Glomerular endothelial cell (primary cell): ENCODE measurements around the gene SSU72. TPM values are rescaled to one million over a fixed set of nuclear protein-coding genes. Genes with fewer than 3 reads are reported as not detected.
"Not testable (repeated sequence)": the region's sequence is repeated elsewhere in the genome, so short reads cannot be mapped to it uniquely, and the experiment has no call there.

ENCODE experiments used
- DNase-seq: peaks from one replicate; pipeline ENCODE4 v3.0.0-alpha.2; 2011; ENCODE audit warnings: low read depth, low spot score; ENCODE audit errors: extremely low read depth
- total RNA-seq: library from RNA; depleted of rRNA; stranded (reverse); fragments of >200 nt; gene quantifications from 2 replicates; pipeline ENCODE4 v1.2.3, GENCODE V29; 2015

Gene SSU72
- total RNA-seq, 1 donor from 2014 or later, result 136 TPM

DNA sequence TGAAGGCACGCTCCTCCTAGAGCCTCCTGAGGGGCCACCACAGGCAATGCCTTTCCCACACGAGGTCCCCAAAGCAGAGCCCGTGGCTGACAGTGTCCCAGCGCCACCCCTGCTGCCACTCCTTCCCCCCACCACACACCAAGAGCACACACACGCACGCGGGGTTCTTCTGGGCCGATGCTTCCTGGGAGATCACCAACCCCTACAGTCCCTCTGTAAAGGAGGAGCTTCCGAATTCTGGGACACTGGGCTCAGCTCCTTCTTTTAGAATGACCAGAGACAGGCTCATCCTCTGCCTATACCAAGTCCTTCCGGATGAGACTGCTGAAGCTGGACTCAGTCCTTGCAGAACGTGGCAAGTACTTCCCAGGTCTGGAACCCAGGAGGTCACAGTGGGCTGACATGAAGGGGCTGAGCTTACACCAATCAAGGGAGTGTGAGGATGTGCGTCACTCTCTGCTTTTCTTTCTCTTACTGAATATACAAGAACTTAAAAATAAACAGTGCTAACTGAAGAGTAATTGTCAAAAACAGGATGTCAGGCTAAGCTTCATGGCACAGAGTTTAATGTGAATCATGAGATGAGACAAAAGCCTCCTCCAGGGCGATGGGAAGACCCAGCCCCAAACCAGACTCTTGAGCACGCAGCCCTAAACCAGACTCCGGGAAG lies 12.7 kb downstream of the SSU72 start:
- no peak for DNase-seq

DNA sequence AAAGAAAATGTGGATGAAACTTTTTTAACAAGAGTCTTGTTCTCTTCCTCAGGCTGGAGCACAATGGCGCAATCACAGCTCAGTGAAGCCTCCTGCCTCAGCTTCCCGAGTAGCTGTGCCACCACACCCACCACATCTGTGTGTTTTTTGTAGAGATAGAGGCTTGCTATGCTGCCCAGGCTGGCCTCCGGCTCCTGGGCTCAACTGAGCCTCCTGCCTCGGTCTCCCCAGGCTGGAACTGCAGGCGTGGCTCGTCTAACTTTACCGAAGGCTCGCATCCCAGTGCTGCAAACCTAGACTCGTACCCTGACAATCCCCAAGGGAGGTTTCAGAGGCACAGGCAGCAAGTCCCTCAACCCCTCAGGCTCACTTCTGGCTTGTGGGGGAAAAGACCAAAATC lies 14.5 kb downstream of the SSU72 start:
- no peak for DNase-seq

DNA sequence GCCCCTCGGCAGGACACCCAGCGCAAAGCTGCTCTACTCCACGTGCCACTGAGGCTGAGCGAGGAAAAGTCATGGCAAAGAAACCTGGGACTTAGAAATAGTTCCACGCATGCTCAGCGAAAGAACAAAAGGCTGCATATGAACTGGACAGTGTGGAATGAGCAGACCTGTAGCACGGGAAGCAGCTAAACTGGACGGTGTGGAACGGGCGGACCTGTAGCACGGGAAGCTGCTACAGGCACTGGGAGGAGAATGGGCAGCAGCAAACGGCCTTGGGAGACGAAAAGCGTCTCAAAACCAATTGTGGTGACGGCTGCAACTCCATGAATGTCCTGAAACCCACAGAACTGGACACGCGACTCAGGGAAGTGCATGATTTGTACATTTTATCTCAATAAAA lies 15.6 kb downstream of the SSU72 start:
- DNase-seq, result no peak

DNA sequence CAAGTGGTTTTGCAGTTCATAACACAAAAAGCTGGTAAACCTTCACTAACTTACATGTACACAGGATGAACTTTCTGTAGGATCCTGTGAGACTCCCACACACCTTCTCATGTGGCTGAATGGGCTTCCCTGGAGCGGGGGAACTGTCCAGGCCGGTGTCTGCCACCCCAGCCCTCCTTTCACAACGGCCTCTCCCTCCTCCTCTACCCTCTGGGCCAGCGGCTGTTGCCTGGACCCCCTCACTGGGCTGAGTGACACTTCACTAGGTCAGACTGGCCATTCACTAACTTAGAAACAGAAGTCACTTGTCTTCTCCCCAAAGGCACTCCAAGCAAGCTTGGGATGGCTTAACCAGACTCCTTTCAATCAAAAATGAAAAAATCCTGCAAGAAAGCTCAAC lies 16.1 kb downstream of the SSU72 start:
- no peak for DNase-seq

DNA sequence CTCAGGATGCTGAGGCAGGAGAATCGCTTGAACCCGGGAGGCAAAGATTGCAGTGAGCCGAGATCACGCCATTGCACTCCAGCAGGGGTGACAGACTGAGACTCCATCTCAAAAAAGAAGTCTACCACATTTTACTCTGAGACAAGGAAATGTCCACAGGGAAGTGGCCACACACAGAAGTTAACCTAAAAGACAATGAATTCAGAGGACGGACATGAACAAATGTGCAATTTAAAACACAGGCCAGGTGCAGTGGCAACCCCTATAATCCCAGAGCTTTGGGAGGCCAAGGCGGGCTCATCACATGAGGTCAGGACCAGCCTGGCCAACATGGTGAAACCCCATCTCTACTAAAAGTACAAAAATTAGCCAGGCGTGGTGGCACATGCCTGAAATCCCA lies 17.0 kb downstream of the SSU72 start:
- not testable (repeated sequence) for DNase-seq

DNA sequence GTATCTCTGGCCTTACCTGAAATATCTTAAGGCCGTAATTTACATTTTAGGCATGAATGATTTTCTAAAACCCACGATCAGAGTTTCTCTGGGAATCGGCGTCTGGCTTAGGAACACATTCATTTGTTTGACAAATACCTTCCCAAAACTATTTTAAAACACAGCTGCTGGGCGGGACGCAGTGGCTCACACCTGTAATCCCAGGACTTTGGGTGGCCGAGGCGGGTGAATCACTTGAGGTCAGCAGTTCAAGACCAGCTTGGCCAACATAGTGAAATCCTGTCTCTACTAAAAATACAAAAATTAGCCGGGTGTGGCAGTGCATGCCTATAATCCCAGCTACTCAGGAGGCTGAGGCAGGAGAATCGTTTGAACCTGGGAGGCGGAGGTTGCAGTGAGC lies 17.7 kb downstream of the SSU72 start:
- DNase-seq, result not testable (repeated sequence)

DNA sequence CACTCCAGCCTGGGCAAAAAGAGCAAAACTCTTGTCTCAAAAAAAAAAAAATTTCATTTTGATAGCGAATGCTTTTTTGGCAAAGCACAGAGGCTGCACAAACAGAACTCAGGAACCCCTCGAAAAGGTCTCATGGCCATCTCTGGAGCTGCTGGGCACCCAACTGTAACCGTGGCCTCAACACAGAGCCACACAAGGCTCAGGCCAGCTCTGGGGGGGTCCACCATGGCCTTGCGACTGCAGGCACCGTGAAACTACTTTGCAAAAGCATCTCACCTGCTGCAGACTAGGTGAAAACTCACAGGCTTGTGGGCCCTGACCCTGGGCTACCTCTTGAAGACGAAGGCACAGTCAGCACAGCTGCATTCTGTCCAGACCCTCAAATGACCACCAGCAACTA lies 18.2 kb downstream of the SSU72 start:
- no peak for DNase-seq

DNA sequence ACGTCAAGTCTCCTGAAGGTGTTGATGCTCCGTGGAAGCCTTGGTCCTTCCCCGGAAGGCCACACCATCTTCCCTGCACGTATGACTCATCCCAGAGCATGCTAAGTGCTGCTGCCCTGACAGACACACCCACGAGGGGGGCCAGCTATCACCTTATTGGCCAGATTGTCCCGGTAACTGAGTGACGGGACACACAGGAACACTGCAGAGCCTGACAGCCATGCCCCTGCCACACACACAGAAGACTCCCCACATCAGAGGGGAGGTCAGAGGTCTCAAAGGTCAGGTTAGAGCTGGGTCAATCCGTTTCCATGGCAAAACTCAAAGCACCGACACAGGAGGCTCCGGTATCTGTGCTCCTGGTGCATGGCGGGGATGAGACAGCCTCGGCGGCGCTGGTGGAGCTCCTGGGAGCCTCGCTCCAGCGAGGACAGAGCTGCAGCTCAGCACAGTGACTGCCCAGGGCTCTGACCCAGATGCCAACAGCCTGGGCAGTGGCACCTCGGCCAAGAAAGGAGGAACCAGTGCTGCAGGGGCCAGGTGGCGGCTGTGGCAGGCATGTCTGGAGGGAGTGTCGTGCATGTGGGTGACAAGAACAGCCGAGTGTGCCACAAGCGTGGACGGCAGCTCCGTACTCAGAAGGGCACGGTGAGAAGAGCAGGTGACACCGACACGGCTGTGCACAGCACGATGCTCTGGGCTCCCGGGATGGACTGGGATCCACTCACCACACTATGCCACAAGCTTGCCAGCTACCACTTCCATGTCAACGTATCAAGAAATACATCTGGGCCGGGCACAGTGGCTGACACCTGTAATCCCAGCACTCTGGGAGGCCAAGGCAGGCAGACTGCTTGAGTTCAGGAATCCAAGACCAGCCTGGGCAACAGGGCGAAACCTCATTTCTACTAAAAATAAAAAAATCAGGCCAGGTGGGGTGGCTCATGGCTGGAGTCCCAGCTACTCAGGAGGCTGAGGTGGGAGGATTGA lies 19.4 kb downstream of the SSU72 start:
- DNase-seq, result no peak

DNA sequence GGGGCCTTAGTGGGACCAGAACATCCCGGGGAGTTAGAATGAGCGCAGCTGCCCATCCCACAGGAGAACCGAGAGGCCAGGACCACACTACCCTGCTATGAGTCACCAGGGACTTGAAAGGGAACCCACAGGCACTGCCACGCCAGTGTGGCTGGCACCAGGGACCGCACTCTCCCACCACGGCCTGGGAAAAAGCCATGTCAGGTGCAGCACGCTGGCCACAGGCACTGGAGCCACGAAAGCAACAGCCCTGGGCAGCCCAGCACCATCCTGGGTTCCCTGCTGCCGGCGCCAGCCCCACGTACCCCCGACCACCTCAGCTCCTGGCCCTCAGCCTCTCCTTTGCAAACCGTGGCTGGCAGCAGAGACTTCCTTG lies 20.1 kb downstream of the SSU72 start:
- no peak for DNase-seq

DNA sequence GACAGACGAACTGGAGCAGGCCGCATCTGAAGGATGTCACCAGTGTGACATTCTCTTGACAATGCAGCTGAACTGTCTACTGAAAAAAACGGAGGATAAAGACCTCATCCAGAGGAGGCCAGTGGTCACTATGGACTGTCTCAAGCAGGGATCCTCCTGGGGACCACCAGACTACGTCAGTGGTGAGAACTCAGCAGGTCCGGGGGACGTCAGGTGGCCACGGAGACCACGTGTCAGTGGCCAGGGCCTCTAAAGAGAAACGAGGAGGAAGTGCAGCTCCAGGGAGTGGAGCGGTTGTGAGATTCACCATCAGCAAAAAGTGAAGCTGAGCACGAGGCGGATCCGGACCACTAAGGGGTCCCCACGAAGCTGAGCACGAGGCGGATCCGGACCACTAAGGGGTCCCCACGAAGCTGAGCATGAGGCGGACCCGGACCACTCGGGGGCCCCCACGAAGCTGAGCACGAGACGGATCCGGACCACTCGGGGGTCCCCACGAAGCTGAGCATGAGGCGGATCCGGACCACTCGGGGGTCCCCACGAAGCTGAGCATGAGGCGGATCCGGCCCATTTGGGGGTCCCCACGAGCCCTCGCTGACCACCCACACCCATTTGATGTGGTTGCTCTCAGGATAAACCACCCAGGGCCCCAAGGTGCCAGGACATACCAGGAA lies 20.7 kb downstream of the SSU72 start:
- no peak for DNase-seq

DNA sequence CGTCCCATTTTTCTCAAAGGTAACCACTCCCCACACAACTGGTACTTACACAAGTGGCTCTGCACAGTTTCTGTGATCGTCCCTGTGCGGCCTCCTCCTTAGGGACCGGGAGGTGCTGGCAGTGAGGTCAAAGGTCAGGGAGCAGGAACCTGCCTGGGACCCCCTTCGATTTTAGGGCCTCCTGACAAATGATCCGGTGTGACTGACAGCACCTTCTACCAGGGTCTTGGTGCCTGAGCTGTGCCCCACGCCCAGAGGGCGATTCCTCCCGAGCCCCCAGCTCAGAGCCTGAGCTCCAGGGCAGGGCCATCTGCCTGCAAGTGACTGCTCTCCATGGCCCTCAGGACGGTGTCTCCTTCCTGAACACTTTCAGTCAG lies 22.4 kb downstream of the SSU72 start:
- no peak for DNase-seq

DNA sequence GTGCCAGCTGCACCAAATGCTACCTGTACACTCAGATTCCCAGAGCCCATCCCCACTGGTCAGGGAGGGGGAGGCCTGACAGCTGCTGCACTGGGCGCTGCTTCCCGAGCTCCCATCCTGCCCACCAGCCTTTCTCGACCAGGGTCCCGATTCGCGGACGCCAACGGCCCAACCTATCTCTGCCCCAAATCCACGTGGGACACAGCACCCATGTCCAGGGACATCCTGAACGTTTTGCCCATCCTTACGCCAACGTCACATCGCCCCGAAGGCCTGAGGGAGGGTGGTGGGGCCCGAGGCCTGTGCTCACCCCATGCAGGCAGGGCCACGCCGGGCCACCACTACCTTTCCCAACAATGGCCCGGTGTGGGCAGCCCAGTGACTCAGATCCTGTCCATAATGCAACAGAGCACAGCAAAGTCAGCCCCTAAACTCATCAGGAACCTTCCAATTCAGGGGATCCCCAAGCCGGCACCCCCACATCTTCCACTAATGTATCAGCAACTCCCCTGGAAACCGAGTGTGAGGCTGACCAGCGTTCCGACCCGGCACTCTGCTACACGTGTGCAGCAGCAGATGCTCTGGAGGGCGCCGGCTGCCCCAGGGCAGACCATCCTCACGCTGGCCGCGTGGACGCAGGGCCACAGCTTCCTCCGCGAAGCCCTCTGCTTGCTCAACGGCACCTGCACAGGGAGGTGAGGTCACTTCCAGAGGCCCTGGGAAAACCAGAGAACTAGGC lies 23.0 kb downstream of the SSU72 start:
- DNase-seq, result no peak

DNA sequence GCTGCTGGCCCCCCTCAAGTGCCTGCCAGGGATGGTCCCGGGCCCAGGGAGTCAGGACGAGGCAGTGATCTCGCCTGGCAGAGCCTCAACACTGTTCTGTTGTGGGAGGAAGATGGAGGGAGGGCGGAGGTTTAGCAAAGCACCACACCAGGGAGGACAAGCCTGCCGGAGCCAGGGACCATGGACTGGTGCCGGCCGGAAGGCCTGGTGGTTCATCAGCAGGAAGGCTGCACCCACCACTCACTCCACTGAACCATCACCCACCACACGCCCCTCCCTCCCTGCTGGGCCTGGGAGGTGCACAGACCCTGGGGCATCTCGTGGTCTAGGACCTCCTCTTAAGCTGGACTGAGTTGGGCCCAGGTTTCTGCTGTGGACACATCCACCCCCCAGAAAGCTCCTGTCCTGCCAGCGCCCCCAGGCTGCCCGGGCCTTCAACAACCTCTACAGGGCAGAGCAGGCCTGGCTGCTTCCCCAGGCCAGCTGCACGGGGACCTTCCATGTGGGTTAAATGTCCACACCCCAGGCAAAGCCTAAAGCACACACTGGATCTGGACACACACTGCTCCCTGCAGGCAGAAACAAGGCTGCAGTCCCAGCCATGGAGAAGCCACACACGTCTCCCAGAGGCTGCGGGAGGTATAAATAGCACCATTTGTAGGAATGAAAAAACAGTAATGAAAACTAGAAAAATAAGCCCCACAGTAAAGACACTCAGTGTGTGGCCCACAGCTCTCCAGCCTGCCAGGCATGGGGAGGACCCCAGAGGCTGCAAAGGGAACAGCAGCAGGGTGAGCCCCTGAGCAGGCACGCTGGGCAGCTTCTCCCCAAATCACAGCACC lies 23.9 kb downstream of the SSU72 start:
- no peak for DNase-seq

DNA sequence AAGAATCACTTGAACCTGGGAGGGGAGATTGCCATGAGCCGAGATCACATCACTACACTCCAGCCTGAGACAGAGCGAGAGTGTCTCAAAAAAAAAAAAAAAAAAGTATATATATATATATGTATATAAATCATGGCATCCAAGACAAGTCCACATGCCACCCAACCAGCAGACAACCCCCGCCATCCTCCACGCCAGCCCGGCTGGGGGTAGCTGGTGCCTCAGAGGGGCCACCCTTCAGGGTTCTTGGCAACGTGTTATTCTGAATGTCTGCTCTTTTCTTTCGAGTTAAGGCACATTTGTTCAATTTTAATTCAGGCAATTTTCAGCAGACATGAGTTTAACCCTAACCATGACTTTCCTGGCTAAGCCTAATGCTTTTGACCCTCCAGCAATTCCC lies 24.6 kb downstream of the SSU72 start:
- no peak for DNase-seq

DNA sequence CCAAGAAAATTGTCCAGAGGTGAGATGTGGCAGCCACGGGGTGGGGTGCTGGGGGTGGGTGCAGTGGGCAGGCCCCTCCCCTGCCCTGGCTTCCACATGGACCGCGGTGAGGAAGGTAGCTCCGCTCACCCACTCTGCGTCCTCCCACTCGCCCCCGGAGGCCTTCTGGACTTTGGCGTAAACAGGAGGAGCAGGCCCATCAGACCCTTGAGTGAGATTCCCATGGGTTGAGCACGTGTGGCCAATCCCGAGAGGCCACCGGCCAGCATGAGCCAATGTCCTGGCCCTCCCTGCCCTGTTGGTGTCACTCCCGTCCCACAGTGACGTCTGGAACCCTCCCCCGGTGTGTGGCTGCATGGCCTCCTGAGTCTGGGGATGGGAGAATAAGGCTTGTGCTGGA lies 26.1 kb downstream of the SSU72 start:
- DNase-seq, result no peak

DNA sequence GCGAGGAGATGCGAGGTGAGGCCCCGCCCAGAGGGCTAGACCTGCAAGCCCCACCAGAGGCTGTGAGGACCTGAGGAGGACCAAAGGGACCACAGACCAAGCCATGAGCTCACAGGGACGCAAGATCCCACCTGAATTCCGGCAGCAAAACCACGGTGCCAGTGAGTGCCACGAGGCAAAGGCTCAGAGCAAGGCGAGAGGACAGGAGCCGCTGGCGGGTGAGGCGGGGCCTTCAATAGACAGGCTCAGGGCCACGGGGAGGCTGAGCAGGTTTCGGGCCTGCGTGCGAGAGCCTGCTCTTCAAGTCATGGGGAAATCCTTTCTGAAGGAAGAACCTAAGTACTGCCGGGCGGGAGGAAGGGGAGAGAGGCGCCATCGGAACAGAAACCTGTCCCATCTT lies 27.2 kb downstream of the SSU72 start:
- DNase-seq, result no peak

DNA sequence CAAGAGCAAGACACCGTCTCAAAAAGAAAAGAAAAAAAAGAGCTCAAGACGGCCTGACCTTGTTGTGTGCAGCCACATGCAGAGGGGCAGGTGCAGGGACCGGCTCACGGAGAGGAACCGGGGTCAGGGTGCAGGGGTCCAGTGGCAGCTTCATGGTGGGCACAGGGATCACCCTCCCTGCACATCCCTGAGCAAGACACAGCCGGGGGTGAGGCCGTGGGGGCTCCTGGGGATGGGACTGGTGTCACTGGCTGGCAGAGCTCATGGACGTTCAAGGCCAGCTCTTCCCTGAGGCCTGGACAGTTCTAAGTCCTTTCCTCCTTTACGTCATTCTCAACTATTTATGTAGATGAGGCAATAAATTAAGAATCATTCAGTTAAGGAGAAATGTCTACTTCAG lies 27.7 kb downstream of the SSU72 start:
- DNase-seq, result no peak

DNA sequence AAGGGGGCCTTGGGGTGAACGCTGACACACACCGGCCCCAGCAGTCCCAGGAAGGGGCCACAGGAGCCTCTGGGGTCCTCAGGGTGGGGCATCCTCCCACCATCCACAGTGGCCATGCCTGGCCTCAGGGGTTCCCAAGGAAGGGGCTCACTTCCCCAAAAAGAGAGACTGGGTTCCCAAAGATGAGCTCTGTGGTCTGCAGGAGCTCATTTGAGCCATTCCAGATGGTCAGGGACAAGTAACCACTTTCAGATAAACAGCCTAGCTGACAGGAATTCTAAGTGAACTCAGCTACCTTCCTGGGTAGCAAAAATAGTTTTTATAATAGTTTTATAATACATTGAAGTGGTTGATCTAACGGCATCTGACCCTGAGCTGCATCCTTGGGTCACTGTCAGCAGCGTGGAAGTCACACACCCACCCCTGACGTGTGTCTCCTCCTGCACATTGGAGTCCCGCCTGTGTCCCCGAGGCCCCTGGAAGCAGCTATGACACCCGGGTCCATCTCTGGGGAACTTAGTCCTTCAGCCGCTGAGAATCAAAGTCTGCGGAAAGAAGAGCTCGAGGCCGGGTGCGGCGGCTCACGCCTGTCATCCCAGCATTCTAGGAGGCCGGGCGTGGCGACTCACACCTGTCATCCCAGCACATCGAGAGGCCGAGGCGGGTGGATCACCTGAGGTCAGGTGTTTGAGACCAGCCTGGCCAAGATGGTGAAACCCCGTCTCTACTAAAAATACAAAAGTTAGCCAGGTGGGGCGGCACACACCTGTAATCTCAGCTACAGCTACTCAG lies 28.5 kb downstream of the SSU72 start:
- no peak for DNase-seq

DNA sequence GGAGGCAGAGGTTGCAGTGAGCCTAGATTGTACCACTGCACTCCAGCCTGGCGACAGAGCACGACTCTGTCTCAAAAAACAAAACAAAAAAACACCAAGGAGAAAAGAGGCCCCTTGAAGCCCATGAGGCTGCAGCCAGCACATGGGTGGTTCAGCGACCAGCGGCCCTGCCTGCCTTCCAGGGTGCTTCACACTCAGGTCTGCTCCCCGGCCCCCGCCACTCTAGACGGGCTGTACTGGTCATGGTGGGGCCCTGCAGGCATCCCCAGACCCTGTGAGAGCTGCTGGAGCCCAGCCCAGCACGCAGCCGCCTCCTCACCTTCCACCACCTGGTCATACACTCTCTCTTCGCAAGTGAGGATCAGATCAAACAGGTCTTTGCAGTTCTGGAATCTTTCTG lies 30.1 kb downstream of the SSU72 start:
- DNase-seq, result no peak
